GM23338 (cell line): ENCODE measurements around the gene RBPJ. TPM values are rescaled to one million over a fixed set of nuclear protein-coding genes. Genes with fewer than 3 reads are reported as not detected.

Experiments
- ATAC-seq: fragments of 200-7000 bp; cut with Tn5 transposase; 3 replicates; pipeline ENCODE4 v1.9.1; 2020
- DNase-seq: peaks from one replicate; pipeline ENCODE4 v3.0.0-alpha.2; 2015; ENCODE audit warnings: low spot score
- H2AFZ ChIP-seq: fragments of 200-600 bp; sonication (generic); 2 replicates; pipeline ENCODE4 v1.8.0; 2016; ENCODE audit warnings: antibody characterized with exemption, mild to moderate bottlenecking, moderate library complexity
- H3F3A ChIP-seq: fragments of 200-600 bp; sonication (generic); replicated peaks from 2 replicates; pipeline ENCODE4 v1.8.0; 2017; ENCODE audit warnings: antibody characterized with exemption, mixed run types, low read depth
- H3K27ac ChIP-seq: fragments of 200-600 bp; sonication (generic); 2 replicates; pipeline ENCODE4 v1.6.1; 2016; ENCODE audit warnings: low read depth
- H3K27me3 ChIP-seq: fragments of 200-600 bp; sonication (generic); 2 replicates; pipeline ENCODE4 v1.8.0; 2016; ENCODE audit warnings: mild to moderate bottlenecking, mixed run types, moderate library complexity; ENCODE audit not compliant: insufficient read depth
- H3K36me3 ChIP-seq: fragments of 200-600 bp; sonication (generic); 2 replicates; pipeline ENCODE4 v1.8.0; 2016; ENCODE audit warnings: mild to moderate bottlenecking; ENCODE audit not compliant: insufficient read depth
- H3K4me1 ChIP-seq: fragments of 200-600 bp; sonication (generic); 2 replicates; pipeline ENCODE4 v1.8.0; 2016; ENCODE audit warnings: mild to moderate bottlenecking, moderate library complexity; ENCODE audit not compliant: insufficient read depth
- H3K4me2 ChIP-seq: fragments of 200-600 bp; sonication (generic); 2 replicates; pipeline ENCODE4 v1.7.1; 2017; ENCODE audit warnings: mixed run types
- H3K4me3 ChIP-seq: fragments of 200-600 bp; sonication (generic); 2 replicates; pipeline ENCODE4 v1.6.1; 2016; ENCODE audit warnings: mixed run types
- H3K79me2 ChIP-seq: fragments of 200-600 bp; sonication (generic); replicated peaks from 2 replicates; pipeline ENCODE4 v1.8.0; 2017; ENCODE audit warnings: mild to moderate bottlenecking; ENCODE audit not compliant: insufficient read depth
- H3K9me2 ChIP-seq: fragments of 200-600 bp; sonication (generic); 2 replicates; pipeline ENCODE4 v1.8.0; 2017; ENCODE audit not compliant: insufficient read depth
- H4K20me1 ChIP-seq: fragments of 200-600 bp; sonication (generic); replicated peaks from 2 replicates; pipeline ENCODE4 v1.8.0; 2017; ENCODE audit warnings: mild to moderate bottlenecking; ENCODE audit not compliant: insufficient read depth
- H3K27ac Mint-ChIP-seq: 2 replicates; pipeline ENCODE4 v1.8.0; 2020; ENCODE audit warnings: inconsistent platforms, mild to moderate bottlenecking, moderate library complexity, mixed read lengths
- H3K27me3 Mint-ChIP-seq: 3 replicates; pipeline ENCODE4 v1.8.0; 2022; ENCODE audit warnings: low read depth, mild to moderate bottlenecking, moderate library complexity, mixed read lengths, inconsistent platforms; ENCODE audit not compliant: insufficient read depth, poor library complexity
- H3K36me3 Mint-ChIP-seq: 3 replicates; pipeline ENCODE4 v1.8.0; 2021; ENCODE audit warnings: low read depth, mild to moderate bottlenecking, inconsistent platforms, moderate library complexity, mixed read lengths
- H3K4me1 Mint-ChIP-seq: 3 replicates; pipeline ENCODE4 v1.8.0; 2020; ENCODE audit warnings: mild to moderate bottlenecking, inconsistent platforms, mixed read lengths
- H3K4me3 Mint-ChIP-seq: 3 replicates; pipeline ENCODE4 v1.8.0; 2021; ENCODE audit warnings: moderate library complexity, mild to moderate bottlenecking, inconsistent platforms, mixed read lengths
- H3K9me3 Mint-ChIP-seq: 3 replicates; pipeline ENCODE4 v1.8.0; 2020; ENCODE audit warnings: moderate library complexity, mild to moderate bottlenecking, inconsistent platforms, mixed read lengths
- CREB1 ChIP-seq: fragments of 250-450 bp; sonication (Bioruptor Pico); IDR thresholded peaks from 2 replicates; pipeline ENCODE4 v1.5.0; 2020; ENCODE audit warnings: low read depth, mild to moderate bottlenecking, moderate library complexity
- CTCF ChIP-seq, 2 experiments: fragments of 200-600 bp in 1 of 2; sonication (generic) in 1 of 2; conservative IDR thresholded peaks; 2 replicates each; pipeline versions ENCODE4 v1.5.1 to v1.6.1; 2016 to 2017; ENCODE audit warnings: antibody characterized with exemption in 2 of 2, low read depth in 2 of 2, mild to moderate bottlenecking in 2 of 2, moderate library complexity in 1 of 2
- ETS1 ChIP-seq: IDR thresholded peaks from 2 replicates; pipeline ENCODE4 v1.6.1; 2016; ENCODE audit warnings: antibody characterized with exemption
- EZH2 ChIP-seq: fragments of 200-600 bp; sonication (generic); IDR thresholded peaks from one replicate; pipeline ENCODE4 v1.8.0; 2017; ENCODE audit warnings: antibody characterized with exemption, mild to moderate bottlenecking, low read depth; ENCODE audit not compliant: unreplicated experiment
- EZH2phosphoT487 ChIP-seq: fragments of 200-600 bp; sonication (generic); IDR thresholded peaks from one replicate; pipeline ENCODE4 v1.8.1; 2018; ENCODE audit warnings: antibody characterized with exemption; ENCODE audit not compliant: unreplicated experiment
- JUNB ChIP-seq: IDR thresholded peaks from one replicate; pipeline ENCODE4 v1.6.1; 2016; ENCODE audit warnings: antibody characterized with exemption; ENCODE audit not compliant: unreplicated experiment
- NANOG ChIP-seq: IDR thresholded peaks from 2 replicates; pipeline ENCODE4 v1.6.1; 2016; ENCODE audit warnings: antibody characterized with exemption, borderline replicate concordance
- POLR2AphosphoS5 ChIP-seq: IDR thresholded peaks from 2 replicates; pipeline ENCODE4 v1.6.1; 2016; ENCODE audit warnings: antibody characterized with exemption, low read depth
- STAT1 ChIP-seq: IDR thresholded peaks from one replicate; pipeline ENCODE4 v1.6.1; 2016; ENCODE audit warnings: antibody characterized with exemption; ENCODE audit not compliant: unreplicated experiment
- ZNF114 ChIP-seq: fragments of 250-450 bp; sonication (Bioruptor Pico); IDR thresholded peaks from 2 replicates; pipeline ENCODE4 v1.5.0; 2020; ENCODE audit warnings: mild to moderate bottlenecking, moderate library complexity
- ZNF331 ChIP-seq: fragments of 250-450 bp; sonication (Bioruptor Pico); IDR thresholded peaks from 2 replicates; pipeline ENCODE4 v1.5.0; 2020; ENCODE audit warnings: low read depth, mild to moderate bottlenecking, moderate library complexity
- ZNF462 ChIP-seq: fragments of 250-450 bp; sonication (Bioruptor Pico); IDR thresholded peaks from 2 replicates; pipeline ENCODE4 v1.5.0; 2020; ENCODE audit warnings: mild to moderate bottlenecking, moderate library complexity
- polyA plus RNA-seq: library from polyadenylated mRNA; unstranded; fragments of >200 nt; fragmentation: Nextera tagmentation; extraction: Ambion mirVana; gene quantifications from 2 replicates; pipeline ENCODE4 v1.2.1, GENCODE V29; 2016
- total RNA-seq: library from RNA; depleted of rRNA; stranded (reverse); fragments of >200 nt; shearing (Covaris generic); gene quantifications from 2 replicates; pipeline ENCODE4 v1.2.3, GENCODE V29; 2014
- TF ChIP-seq, protein P1 (sequence below): IDR thresholded peaks from one replicate; pipeline ENCODE4 v1.6.1; 2018; ENCODE audit warnings: antibody characterized with exemption; ENCODE audit not compliant: unreplicated experiment

The RBPJ gene
- total and polyA plus RNA-seq, 2 experiments from 2014 or later: 212 to 457 TPM

- H3K27ac Mint-ChIP-seq: no peak overlapping the region
- H3K27me3 Mint-ChIP-seq: no peaks in the 10 kb centered on the region
- H3K36me3 ChIP-seq: no peaks in the 10 kb centered on the region
- ATAC-seq (no peak), DNase-seq (no peak)
- H3K79me2 ChIP-seq: no peaks in the 10 kb centered on the region
- H3K36me3 Mint-ChIP-seq: no peaks in the 10 kb centered on the region
- H3K4me3 Mint-ChIP-seq: no peak overlapping the region
- no peaks in the 10 kb centered on the region for H4K20me1 ChIP-seq
- H3F3A ChIP-seq: no peaks in the 10 kb centered on the region
- H3K4me3 ChIP-seq: no peak overlapping the region
- H3K4me1 ChIP-seq: peaks cover 23% of the 10 kb centered on the region
- no peak overlapping the region for H3K27ac ChIP-seq
- H3K9me2 ChIP-seq: no peaks in the 10 kb centered on the region
- H2AFZ ChIP-seq: no peak overlapping the region
- no peaks in the 10 kb centered on the region for H3K9me3 Mint-ChIP-seq
- TF ChIP-seq JUNB: no peak
- TF ChIP-seq CTCF (conservative IDR thresholded peaks at IDR 0.05; ENCODE audit: low read depth in 2 of 2): no peak
- no peak for TF ChIP-seq ZNF114 (CRISPR knock-in tag)
- TF ChIP-seq, protein P1, sequence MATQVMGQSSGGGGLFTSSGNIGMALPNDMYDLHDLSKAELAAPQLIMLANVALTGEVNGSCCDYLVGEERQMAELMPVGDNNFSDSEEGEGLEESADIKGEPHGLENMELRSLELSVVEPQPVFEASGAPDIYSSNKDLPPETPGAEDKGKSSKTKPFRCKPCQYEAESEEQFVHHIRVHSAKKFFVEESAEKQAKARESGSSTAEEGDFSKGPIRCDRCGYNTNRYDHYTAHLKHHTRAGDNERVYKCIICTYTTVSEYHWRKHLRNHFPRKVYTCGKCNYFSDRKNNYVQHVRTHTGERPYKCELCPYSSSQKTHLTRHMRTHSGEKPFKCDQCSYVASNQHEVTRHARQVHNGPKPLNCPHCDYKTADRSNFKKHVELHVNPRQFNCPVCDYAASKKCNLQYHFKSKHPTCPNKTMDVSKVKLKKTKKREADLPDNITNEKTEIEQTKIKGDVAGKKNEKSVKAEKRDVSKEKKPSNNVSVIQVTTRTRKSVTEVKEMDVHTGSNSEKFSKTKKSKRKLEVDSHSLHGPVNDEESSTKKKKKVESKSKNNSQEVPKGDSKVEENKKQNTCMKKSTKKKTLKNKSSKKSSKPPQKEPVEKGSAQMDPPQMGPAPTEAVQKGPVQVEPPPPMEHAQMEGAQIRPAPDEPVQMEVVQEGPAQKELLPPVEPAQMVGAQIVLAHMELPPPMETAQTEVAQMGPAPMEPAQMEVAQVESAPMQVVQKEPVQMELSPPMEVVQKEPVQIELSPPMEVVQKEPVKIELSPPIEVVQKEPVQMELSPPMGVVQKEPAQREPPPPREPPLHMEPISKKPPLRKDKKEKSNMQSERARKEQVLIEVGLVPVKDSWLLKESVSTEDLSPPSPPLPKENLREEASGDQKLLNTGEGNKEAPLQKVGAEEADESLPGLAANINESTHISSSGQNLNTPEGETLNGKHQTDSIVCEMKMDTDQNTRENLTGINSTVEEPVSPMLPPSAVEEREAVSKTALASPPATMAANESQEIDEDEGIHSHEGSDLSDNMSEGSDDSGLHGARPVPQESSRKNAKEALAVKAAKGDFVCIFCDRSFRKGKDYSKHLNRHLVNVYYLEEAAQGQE: no peak
- TF ChIP-seq STAT1: no peak
- no peak for TF ChIP-seq NANOG
- no peak for TF ChIP-seq ZNF331
- TF ChIP-seq ETS1: no peak
- no peak for TF ChIP-seq CREB1 (CRISPR knock-in tag)
- no peak for TF ChIP-seq EZH2
- no peak for TF ChIP-seq EZH2phosphoT487
- TF ChIP-seq ZNF462: no peak
- TF ChIP-seq POLR2AphosphoS5: no peak
- H3K4me2 ChIP-seq: no peak overlapping the region
- peaks cover 12% of the 10 kb centered on the region; the same call in 2 of the 3 replicates for H3K4me1 Mint-ChIP-seq
- no peaks in the 10 kb centered on the region for H3K27me3 ChIP-seq
Observed at GRCh38 chr4:26285272-26285671, 35.5 kb upstream of the RBPJ start.
